CD4-positive, CD25-positive, alpha-beta regulatory T cell (primary cell): ENCODE results near the gene CDK11B. TPM values are rescaled to one million over a fixed set of nuclear protein-coding genes. Genes with fewer than 3 reads are reported as not detected.
A peak's percentile ranks its signal among the peaks of the same experiment; 100 is the strongest.
"Not testable (repeated sequence)": the region's sequence is repeated elsewhere in the genome, so short reads cannot be mapped to it uniquely, and the experiment has no call there.

Experiments used
- ATAC-seq, 2 donors: fragments of 150-1000 bp; cut with Tn5 transposase; one replicate each; pipeline ENCODE4 v1.10.0; 2021; ENCODE audit warnings: low read depth in 2 of 2, moderate number of reproducible peaks in 2 of 2, moderate library complexity in 1 of 2
- DNase-seq, 3 donors: peaks; one replicate each; pipeline versions ENCODE4 v3.0.0 to v3.0.0-alpha.2; 2012 to 2022; ENCODE audit warnings: mixed read lengths in 1 of 3
- H3K27ac ChIP-seq: one replicate; pipeline ENCODE4 v1.7.0; 2013; ENCODE audit warnings: mild to moderate bottlenecking, low read length; ENCODE audit not compliant: insufficient read depth, poor library complexity, severe bottlenecking
- H3K27me3 ChIP-seq: one replicate; pipeline ENCODE4 v1.7.0; 2013; ENCODE audit warnings: low read length; ENCODE audit not compliant: control insufficient read depth, insufficient read depth
- H3K36me3 ChIP-seq: one replicate; pipeline ENCODE4 v1.7.0; 2013; ENCODE audit warnings: mild to moderate bottlenecking, low read length, moderate library complexity; ENCODE audit not compliant: control insufficient read depth, insufficient read depth
- H3K4me1 ChIP-seq: 2 replicates; pipeline ENCODE4 v1.7.0; 2013; ENCODE audit warnings: mild to moderate bottlenecking, low read length; ENCODE audit not compliant: insufficient read depth, control insufficient read depth, poor library complexity, severe bottlenecking
- H3K4me3 ChIP-seq: one replicate; pipeline ENCODE4 v1.7.0; 2013; ENCODE audit warnings: low read depth, mild to moderate bottlenecking, low read length, moderate library complexity
- H3K9me3 ChIP-seq, 2 experiments: 1 replicate in 1 of 2; 2 replicates in 1 of 2; pipeline ENCODE4 v1.7.0; 2013; ENCODE audit warnings: low read length in 2 of 2, mild to moderate bottlenecking in 1 of 2, moderate library complexity in 1 of 2; ENCODE audit not compliant: control insufficient read depth in 2 of 2
- H3K27ac Mint-ChIP-seq, 3 donors: one replicate each; pipeline ENCODE4 v1.8.0; 2020 to 2022; ENCODE audit warnings: mild to moderate bottlenecking in 3 of 3, mixed read lengths in 3 of 3, moderate library complexity in 2 of 3
- H3K27me3 Mint-ChIP-seq: one replicate; pipeline ENCODE4 v1.8.0; 2022; ENCODE audit warnings: mild to moderate bottlenecking, mixed read lengths
- H3K36me3 Mint-ChIP-seq: one replicate; pipeline ENCODE4 v1.8.0; 2020; ENCODE audit warnings: mixed read lengths
- H3K4me1 Mint-ChIP-seq, 4 donors: one replicate each; pipeline ENCODE4 v1.8.0; 2020 to 2022; ENCODE audit warnings: mixed read lengths in 4 of 4, mild to moderate bottlenecking in 1 of 4
- H3K4me3 Mint-ChIP-seq, 4 donors: one replicate each; pipeline ENCODE4 v1.8.0; 2020 to 2022; ENCODE audit warnings: mild to moderate bottlenecking in 4 of 4, mixed read lengths in 4 of 4, moderate library complexity in 3 of 4
- H3K9me3 Mint-ChIP-seq, 7 donors: one replicate each; pipeline ENCODE4 v1.8.0; 2020 to 2022; ENCODE audit warnings: mixed read lengths in 7 of 7, mild to moderate bottlenecking in 3 of 7, moderate library complexity in 2 of 7
- polyA plus RNA-seq, 4 donors: library from polyadenylated mRNA; unstranded; fragments of 300-500 nt; fragmentation: Illumina TruSeq; gene quantifications; one replicate each; pipeline ENCODE4 v1.2.3, GENCODE V29; 2021
- total RNA-seq: library from RNA; stranded (reverse); gene quantifications from one replicate; pipeline ENCODE4 v1.2.3, GENCODE V29; 2022

CDK11B gene
- total and polyA plus RNA-seq, 5 donors from 2014 or later = 9.3 to 47.2 (median 9.8) TPM

DNA sequence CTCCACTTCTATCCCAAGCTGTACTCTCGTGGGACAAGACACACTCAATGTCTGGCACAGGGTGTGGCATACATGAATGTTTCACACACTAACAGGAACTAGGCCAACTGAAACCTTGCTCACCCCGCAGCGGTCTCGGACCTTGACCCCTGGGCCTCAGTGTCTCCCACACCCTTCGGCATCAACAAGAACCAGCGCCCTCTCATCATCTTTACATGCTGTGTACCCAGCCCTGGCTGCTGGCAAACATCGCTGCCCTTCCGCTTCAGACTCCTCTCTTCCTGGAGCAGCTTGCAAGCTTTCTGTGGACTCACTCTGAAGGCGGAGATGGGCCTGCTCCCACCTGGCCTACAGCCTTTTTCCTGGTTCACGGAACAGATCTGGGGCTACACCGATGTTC lies 10.5 kb downstream of the CDK11B start:
- not testable (repeated sequence) for H3K27ac ChIP-seq, H3K27ac Mint-ChIP-seq

GRCh38 chr1:1647567-1648241 lies 11.1 kb downstream of the CDK11B start:
- H3K4me1 ChIP-seq, H3K9me3 ChIP-seq, H3K27me3 ChIP-seq, ATAC-seq, H3K27me3 Mint-ChIP-seq, H3K9me3 Mint-ChIP-seq, H3K27ac Mint-ChIP-seq, DNase-seq, H3K4me1 Mint-ChIP-seq, H3K4me3 ChIP-seq, H3K27ac ChIP-seq: not testable (repeated sequence)
- peaks cover 37% of the 10 kb centered on the region for H3K36me3 ChIP-seq
- peaks cover 40% of the 10 kb centered on the region for H3K36me3 Mint-ChIP-seq
- peak overlapping the region in 1 of 4 donors; percentile 29 for H3K4me3 Mint-ChIP-seq

More for the DNA sequence above, 10.5 kb downstream of the CDK11B start:
- H3K36me3 Mint-ChIP-seq = peaks cover 40% of the 10 kb centered on the region
- not testable (repeated sequence) for DNase-seq, H3K4me3 ChIP-seq, H3K4me1 ChIP-seq, H3K27me3 ChIP-seq, H3K4me1 Mint-ChIP-seq, ATAC-seq, H3K27me3 Mint-ChIP-seq, H3K9me3 ChIP-seq, H3K9me3 Mint-ChIP-seq
- H3K36me3 ChIP-seq = peaks cover 41% of the 10 kb centered on the region
- peak overlapping the region in 1 of 4 donors; percentile 29 for H3K4me3 Mint-ChIP-seq

GRCh38 chr1:1646326-1646725 lies 12.5 kb downstream of the CDK11B start:
- H3K36me3 ChIP-seq = peaks cover 25% of the 10 kb centered on the region
- ATAC-seq, H3K27me3 ChIP-seq, H3K9me3 Mint-ChIP-seq, H3K4me1 Mint-ChIP-seq, H3K4me3 ChIP-seq, H3K27me3 Mint-ChIP-seq, H3K4me3 Mint-ChIP-seq, H3K4me1 ChIP-seq, H3K9me3 ChIP-seq, H3K27ac ChIP-seq, DNase-seq, H3K27ac Mint-ChIP-seq: not testable (repeated sequence)
- H3K36me3 Mint-ChIP-seq = peaks cover 29% of the 10 kb centered on the region

DNA sequence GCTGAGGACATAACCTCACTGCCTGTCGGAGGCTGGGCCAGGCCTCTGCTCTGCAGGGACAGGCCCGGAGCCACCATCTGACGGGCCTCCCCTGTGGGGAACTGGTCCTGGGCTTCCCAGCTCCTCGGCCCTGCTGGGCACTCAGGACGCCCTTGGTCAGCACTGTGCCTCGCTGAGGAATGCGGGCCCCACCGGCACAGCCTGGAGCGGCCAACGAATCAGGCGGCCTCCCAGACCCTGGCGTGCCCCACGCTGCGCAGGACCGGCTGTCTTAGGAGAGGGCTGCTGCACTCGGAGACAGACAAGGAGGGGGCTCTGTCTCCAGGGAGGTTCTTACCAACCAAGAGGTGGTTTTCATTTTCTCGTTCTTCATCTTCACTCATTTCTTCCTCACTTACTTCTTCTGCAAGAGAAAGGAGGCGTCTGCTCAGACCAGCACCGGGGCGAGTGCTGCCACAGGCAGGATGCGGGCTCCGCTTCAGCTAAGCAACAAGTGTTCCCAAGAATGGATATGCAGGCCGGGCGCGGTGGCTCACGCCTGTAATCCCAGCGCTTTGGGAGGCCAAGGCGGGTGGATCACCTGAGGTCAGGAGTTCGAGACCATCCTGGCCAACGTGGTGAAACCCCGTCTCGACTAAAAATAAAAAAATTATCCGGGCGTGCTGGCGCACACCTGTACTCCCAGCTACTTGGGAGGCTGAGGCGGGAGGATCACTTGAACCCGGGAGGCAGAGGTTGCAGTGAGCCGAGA lies 17.9 kb downstream of the CDK11B start:
- H3K36me3 ChIP-seq, H3K27ac Mint-ChIP-seq, H3K4me3 ChIP-seq, H3K36me3 Mint-ChIP-seq, DNase-seq, H3K4me1 Mint-ChIP-seq, H3K4me1 ChIP-seq, H3K9me3 ChIP-seq, ATAC-seq, H3K27me3 ChIP-seq, H3K27me3 Mint-ChIP-seq, H3K4me3 Mint-ChIP-seq, H3K27ac ChIP-seq, H3K9me3 Mint-ChIP-seq: not testable (repeated sequence)

DNA sequence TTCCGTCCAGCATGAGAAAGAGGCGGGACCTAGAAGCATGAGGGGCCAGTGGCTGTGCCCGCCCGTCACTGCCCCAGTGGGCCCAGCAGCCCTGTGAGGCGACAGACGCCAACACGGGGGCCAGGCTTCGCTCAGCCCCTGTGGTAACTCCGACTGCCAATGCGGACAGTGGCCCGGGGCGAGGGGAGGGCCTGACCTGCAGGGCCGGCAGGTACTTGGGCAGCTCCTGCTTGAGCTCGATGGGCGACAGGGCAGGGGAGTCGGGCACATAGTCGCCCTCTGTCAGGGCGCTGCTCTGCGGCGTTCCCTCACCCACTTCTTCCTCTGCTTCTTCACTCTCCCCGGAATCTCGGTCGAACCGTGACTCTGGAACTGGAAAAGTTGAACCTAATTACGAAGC lies 18.7 kb downstream of the CDK11B start:
- ATAC-seq, H3K4me3 Mint-ChIP-seq, H3K27ac Mint-ChIP-seq, H3K27me3 ChIP-seq, H3K4me1 ChIP-seq, H3K36me3 Mint-ChIP-seq, H3K9me3 Mint-ChIP-seq, DNase-seq, H3K36me3 ChIP-seq, H3K4me3 ChIP-seq, H3K27ac ChIP-seq, H3K9me3 ChIP-seq, H3K27me3 Mint-ChIP-seq, H3K4me1 Mint-ChIP-seq: not testable (repeated sequence)

DNA sequence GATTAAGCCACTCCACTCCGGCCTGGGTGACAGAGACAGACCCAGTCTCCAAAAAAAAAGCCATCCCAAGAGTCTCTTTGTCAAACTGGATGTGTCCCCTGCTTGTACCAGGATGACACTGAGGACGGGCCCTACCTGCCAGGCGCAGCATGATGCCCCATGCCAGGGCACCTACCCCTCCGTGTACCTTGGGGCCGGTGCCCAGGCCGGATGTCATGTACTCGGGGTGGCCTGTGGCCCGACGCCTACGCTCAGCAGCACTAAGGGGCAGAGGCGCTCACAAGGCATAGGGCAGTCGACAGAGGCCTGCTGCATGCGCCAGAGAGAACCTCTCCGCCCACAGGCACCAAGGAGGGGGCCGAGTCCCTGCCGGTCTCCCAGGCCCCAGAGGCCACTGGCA lies 19.4 kb downstream of the CDK11B start:
- H3K36me3 Mint-ChIP-seq, H3K9me3 Mint-ChIP-seq, H3K9me3 ChIP-seq, ATAC-seq, H3K27ac Mint-ChIP-seq, H3K27me3 Mint-ChIP-seq, H3K27ac ChIP-seq, H3K4me3 Mint-ChIP-seq, H3K4me3 ChIP-seq, H3K4me1 Mint-ChIP-seq, H3K36me3 ChIP-seq, DNase-seq, H3K27me3 ChIP-seq, H3K4me1 ChIP-seq: not testable (repeated sequence)

- H3K4me3 ChIP-seq, DNase-seq, H3K4me1 Mint-ChIP-seq, H3K4me1 ChIP-seq, H3K9me3 Mint-ChIP-seq, H3K27me3 ChIP-seq, H3K27ac Mint-ChIP-seq, ATAC-seq, H3K27me3 Mint-ChIP-seq, H3K9me3 ChIP-seq, H3K4me3 Mint-ChIP-seq, H3K36me3 Mint-ChIP-seq, H3K27ac ChIP-seq, H3K36me3 ChIP-seq: not testable (repeated sequence)
Observed at GRCh38 chr1:1638528-1638927, 20.3 kb downstream of the CDK11B start.

GRCh38 chr1:1637479-1637875 lies 21.3 kb downstream of the CDK11B start:
- H3K9me3 Mint-ChIP-seq, H3K36me3 ChIP-seq, H3K9me3 ChIP-seq, DNase-seq, H3K27ac ChIP-seq, ATAC-seq, H3K27me3 Mint-ChIP-seq, H3K4me1 Mint-ChIP-seq, H3K36me3 Mint-ChIP-seq, H3K4me3 ChIP-seq, H3K27me3 ChIP-seq, H3K27ac Mint-ChIP-seq, H3K4me1 ChIP-seq, H3K4me3 Mint-ChIP-seq: not testable (repeated sequence)
